GM21529 (cell line): ENCODE data around the gene EFNB1.

Experiments used
- ATAC-seq: cut with Tn5 transposase; IDR thresholded peaks from one replicate; pipeline ENCODE4 v1.9.1; 2021; ENCODE audit not compliant: unreplicated experiment

EFNB1 gene

DNA sequence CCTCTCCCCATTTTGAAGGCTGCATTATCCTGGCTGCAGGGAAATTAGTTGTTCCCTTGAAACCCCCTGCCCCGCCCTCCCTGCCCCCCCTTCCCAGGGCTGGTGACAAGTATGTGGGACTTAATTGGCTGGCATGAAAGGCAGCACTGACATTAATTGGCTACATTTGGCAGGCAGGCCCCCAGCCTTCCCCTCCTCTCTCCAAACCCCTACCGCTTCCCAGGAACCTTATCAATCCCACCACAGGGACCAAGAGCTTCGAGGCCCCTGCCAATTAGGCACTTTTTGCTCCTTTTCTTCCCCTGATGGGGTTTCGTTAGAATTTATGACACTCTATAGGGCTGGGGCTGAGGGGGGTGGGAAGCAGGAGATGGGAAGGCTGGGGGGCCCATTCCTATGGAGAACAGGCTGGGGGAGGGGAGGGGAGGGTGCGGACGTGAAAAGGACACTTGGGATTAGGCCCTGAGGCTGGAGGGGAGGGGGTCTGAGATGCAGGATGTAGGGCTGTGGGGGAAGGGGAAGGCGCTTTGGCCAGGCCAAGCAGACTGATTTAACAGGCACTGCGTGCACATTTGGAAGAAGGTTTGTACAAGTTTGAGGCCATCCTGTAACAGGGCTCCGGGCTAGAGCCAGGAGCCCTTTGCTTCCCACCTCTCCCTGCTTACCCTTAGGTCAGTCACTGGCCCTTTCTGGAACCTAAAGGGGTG, 52.2 kb downstream of the EFNB1 start:
- ATAC-seq, result no peak

DNA sequence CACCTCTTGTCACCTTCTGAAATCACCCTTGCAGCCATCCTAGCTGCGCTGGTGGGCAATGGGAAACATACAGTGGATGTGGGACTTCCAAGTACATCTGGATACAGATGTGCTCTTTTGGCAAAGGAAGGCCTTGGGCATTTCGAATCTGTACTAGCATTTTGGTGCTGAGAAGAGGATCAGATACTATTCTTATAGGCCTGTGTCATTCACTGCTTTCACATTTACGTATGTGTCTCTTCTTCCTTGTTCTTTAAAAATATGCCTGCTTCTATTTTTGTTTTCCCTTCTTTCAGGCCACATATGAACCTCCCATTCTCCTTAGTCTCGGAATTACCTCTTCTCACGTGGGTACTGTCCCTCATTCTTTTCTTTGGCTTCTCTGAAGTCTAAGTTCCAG, 53.1 kb downstream of the EFNB1 start:
- no peak for ATAC-seq

DNA sequence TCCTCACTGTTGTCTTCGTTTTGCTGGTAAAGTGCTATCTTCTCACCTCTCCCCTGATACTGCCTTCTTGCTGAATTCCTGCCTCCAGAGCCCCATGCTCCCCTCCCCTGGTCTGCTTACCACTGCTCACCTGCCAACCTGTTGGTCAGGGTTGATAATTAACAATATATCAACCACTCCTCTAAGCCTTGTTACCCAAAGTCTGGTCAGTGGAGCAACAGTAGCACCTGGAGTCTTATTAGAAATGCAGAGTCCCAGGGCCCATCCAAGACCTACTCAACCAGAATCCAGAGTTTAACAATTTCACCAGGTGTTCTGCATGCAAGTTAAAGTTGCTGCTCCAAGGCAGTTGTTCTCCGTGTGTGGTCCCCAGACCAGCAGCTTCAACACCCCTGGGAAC, 55.0 kb downstream of the EFNB1 start:
- ATAC-seq, result no peak

DNA sequence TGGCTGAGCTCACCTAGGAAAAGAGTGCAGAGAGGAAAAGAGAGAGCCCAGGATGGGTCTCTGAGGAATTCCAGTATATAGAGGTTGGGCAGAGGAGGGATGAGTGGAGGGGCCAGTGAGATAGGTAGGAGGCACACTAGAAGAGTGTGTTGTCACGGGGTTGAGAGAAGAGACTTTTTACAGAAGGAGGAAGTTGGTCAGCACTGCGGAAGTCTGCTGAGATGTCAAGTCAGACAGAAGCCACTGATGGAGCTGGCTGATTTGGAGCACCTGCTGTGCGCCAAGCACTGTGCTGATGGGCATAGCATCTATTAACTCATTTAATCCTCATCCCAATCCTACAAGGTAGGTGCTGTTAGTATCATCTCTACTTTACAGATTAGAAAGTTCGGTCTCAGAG, 60.4 kb downstream of the EFNB1 start:
- no peak for ATAC-seq
